WTC11 (cell line): Measurements from ENCODE around the gene PIP4K2A.

ENCODE experiments used
- ATF2 ChIP-seq: sonication (generic); formaldehyde crosslinking; IDR thresholded peaks from 2 replicates; pipeline ENCODE4 v1.8.1; 2022; ENCODE audit warnings: low read depth, missing genetic modification reagents, borderline replicate concordance
- CBFB ChIP-seq: sonication (generic); formaldehyde crosslinking; IDR thresholded peaks from 2 replicates; pipeline ENCODE4 v1.8.1; 2022; ENCODE audit warnings: mild to moderate bottlenecking, low read depth, missing genetic modification reagents
- CREM ChIP-seq: sonication (generic); formaldehyde crosslinking; IDR thresholded peaks from 2 replicates; pipeline ENCODE4 v1.8.1; 2022; ENCODE audit warnings: mild to moderate bottlenecking, missing genetic modification reagents, moderate library complexity
- CTCF ChIP-seq: fragments of 200-600 bp; IDR thresholded peaks from 2 replicates; pipeline ENCODE4 v1.8.0; 2022; ENCODE audit warnings: antibody characterized with exemption
- E2F1 ChIP-seq: sonication (generic); formaldehyde crosslinking; IDR thresholded peaks from 2 replicates; pipeline ENCODE4 v1.8.0; 2022; ENCODE audit warnings: mild to moderate bottlenecking, missing genetic modification reagents
- E2F5 ChIP-seq: sonication (generic); formaldehyde crosslinking; IDR thresholded peaks from 2 replicates; pipeline ENCODE4 v1.8.1; 2022; ENCODE audit warnings: mild to moderate bottlenecking, moderate library complexity, missing genetic modification reagents
- ETV6 ChIP-seq: sonication (generic); formaldehyde crosslinking; IDR thresholded peaks from 2 replicates; pipeline ENCODE4 v1.8.1; 2022; ENCODE audit warnings: mild to moderate bottlenecking, missing genetic modification reagents
- NFATC4 ChIP-seq: fragments of 250-450 bp; sonication (Bioruptor Pico); IDR thresholded peaks from 2 replicates; pipeline ENCODE4 v1.9.0; 2021; ENCODE audit warnings: mild to moderate bottlenecking
- SP1 ChIP-seq: sonication (generic); formaldehyde crosslinking; conservative IDR thresholded peaks from 2 replicates; pipeline ENCODE4 v1.8.1; 2022; ENCODE audit warnings: missing genetic modification reagents
- TCF7 ChIP-seq: sonication (generic); formaldehyde crosslinking; IDR thresholded peaks from 2 replicates; pipeline ENCODE4 v1.8.0; 2022; ENCODE audit warnings: mild to moderate bottlenecking, low read depth, missing genetic modification reagents, moderate library complexity
- ZNF263 ChIP-seq: sonication (generic); formaldehyde crosslinking; IDR thresholded peaks from 2 replicates; pipeline ENCODE4 v1.8.1; 2022; ENCODE audit warnings: low read depth, mild to moderate bottlenecking, moderate library complexity, missing genetic modification reagents
- ZNF317 ChIP-seq: sonication (generic); formaldehyde crosslinking; IDR thresholded peaks from 2 replicates; pipeline ENCODE4 v1.8.1; 2023; ENCODE audit warnings: low read depth, mild to moderate bottlenecking, moderate library complexity, missing genetic modification reagents, borderline replicate concordance
- ZNF671 ChIP-seq: fragments of 250-450 bp; sonication (Bioruptor Pico); IDR thresholded peaks from 2 replicates; pipeline ENCODE4 v1.8.0; 2021; ENCODE audit warnings: mild to moderate bottlenecking

- TF ChIP-seq CBFB (CRISPR knock-in tag) (no peak), CTCF (no peak), E2F5 (CRISPR knock-in tag) (no peak), ZNF263 (CRISPR knock-in tag) (no peak), SP1 (CRISPR knock-in tag) (no peak), ZNF317 (CRISPR knock-in tag) (no peak), NFATC4 (CRISPR knock-in tag) (no peak), E2F1 (CRISPR knock-in tag) (no peak), ATF2 (CRISPR knock-in tag) (no peak), ZNF671 (CRISPR knock-in tag) (no peak), TCF7 (CRISPR knock-in tag) (no peak), CREM (CRISPR knock-in tag) (no peak), ETV6 (CRISPR knock-in tag) (no peak)
These were observed 108.2 kb downstream of the PIP4K2A start for GRCh38 chr10:22606164-22606614.
